GM12864 (cell line): ENCODE results near the gene SYDE2.

Experiments used
- DNase-seq: peaks from one replicate; pipeline ENCODE4 v3.0.0-alpha.2; 2011; ENCODE audit warnings: low read depth
- H3K4me3 ChIP-seq: 2 replicates; pipeline ENCODE4 v1.5.1; 2011; ENCODE audit warnings: mild to moderate bottlenecking, low read depth, low read length, control low read depth
- CTCF ChIP-seq: IDR thresholded peaks from 2 replicates; pipeline ENCODE4 v1.5.1; 2011; ENCODE audit warnings: low read depth, mild to moderate bottlenecking, moderate library complexity, low read length, control low read depth, inconsistent platforms; ENCODE audit errors: missing control alignments

The SYDE2 gene

GRCh38 chr1:85240643-85241042 lies 39.8 kb upstream of the SYDE2 start:
- DNase-seq: no peak
- no peak overlapping the region for H3K4me3 ChIP-seq
- no peak for TF ChIP-seq CTCF

DNA sequence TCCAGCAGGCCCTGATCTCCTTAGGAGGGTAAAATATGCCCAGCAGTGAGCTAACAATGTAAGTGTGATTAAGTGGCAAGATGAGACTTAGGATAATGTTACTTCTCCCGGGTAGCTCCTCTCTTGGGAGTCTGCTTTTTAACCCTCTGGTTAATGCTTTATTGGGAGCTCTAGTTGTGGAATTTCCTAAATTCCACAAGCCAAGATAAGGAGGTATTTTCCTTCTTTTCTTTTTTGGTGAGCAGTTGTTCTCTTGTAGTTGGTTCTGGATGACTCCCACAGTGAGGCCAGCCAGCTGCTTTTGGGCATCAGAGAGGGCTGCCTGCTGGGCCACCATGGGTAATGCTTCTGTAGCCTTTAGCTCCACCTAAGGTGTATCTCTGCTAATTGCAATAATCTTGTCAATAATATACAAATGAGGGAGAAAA lies 39.4 kb upstream of the SYDE2 start:
- H3K4me3 ChIP-seq: no peak overlapping the region
- peak; percentile 21 for TF ChIP-seq CTCF
- DNase-seq: no peak

DNA sequence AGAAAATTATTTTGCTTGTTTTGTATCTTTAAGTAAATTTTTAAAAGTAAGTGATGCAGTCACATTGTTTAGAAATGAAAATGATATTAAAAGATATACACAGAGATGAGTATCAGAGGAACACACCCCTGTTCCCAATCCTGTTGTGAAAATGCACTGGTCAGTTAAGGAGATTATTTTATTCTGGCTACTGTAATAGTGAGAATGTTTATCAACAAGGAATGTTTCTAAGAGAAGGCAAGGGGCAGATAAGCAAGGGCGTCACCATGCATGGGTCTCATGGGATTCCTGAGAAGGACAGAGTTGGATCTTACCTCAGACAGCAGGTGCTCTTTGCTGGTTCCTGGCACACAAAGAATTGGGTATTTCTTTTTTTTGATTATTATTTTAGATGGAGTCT lies 36.8 kb upstream of the SYDE2 start:
- no peak for DNase-seq
- no peak for TF ChIP-seq CTCF
- no peak overlapping the region for H3K4me3 ChIP-seq

DNA sequence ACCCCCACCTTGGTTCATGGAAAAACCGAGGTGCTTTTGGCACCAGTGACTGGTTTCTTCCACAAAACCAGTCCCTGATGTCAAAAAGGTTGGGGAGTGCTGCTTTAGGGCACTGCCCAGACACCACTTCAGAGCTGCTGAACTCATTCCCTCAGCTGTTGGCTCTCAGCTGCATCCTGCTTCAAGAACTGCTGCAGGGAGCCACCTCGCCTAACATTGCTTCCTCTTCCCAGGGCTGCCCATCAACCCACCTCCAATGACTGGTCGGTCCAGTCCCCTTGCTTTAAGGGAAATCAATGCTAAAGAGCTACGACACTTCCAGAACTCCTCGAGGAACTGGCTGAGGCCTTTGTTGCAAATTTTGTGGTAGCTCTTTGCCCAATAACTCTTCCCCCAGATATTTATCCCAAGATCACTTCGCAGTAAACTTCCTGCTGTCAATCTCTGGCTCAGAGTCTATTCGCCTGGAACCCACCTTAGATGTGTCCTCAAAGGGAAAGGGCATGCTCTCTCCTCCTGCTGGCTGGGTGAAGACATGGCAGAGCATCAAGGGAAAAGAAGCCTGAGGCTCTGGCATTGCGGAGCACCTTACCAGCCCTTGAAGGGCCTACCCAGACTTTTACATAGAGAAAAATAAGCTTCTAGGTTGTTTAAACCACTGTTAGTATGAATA lies 29.6 kb upstream of the SYDE2 start:
- H3K4me3 ChIP-seq: no peak overlapping the region
- no peak for DNase-seq
- TF ChIP-seq CTCF: peak; percentile 41

DNA sequence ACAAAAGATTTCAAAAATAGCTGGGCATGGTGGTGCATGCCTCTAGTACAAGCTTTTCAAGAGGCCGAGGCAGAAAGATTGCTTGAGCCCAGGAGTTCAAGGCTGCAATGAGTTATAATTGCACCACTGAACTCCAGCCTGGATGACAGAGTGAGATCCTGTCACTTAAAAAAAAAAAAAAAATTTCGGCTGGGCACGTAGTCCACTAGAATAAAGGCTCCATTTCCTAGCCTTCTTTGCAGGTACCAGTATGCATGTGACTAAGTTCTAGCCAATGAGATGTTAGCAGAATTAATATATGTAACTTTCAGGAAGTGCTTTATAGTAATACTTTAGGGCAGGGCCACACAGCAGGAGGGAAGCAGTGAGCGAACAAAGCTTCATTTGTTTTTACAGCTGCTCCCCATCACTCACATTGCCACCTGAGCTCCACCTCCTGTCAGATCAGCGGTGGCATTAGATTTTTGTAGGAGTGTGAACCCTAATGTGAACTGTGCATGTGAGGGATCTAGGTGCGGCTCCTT lies 28.8 kb upstream of the SYDE2 start:
- TF ChIP-seq CTCF: no peak
- DNase-seq: no peak
- H3K4me3 ChIP-seq: no peak overlapping the region

DNA sequence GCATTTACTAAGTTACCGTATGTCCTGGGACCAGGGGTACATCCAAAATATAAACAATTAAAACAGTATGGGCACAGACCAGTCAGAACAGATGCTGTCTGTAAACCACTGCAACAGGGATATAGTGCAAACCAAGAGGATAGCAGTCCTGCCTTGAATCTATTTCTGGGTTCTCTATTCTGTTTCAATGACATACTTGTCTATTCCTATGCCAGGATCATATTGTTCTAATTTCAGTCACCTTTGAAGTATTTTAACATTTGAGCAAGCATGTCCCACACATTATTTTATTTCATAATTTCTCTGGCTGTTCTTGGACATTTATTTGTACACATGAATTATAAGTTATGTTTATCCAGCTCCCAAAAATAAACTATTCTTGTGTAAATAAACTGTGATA lies 28.2 kb upstream of the SYDE2 start:
- no peak for DNase-seq
- TF ChIP-seq CTCF: no peak
- H3K4me3 ChIP-seq: no peak overlapping the region
